ENCODE results near the gene SMAD3. TPM values are rescaled to one million over a fixed set of nuclear protein-coding genes. Genes with fewer than 3 reads are reported as not detected.

The SMAD3 gene
- polyA plus RNA-seq, 1 experiment, result 59.4 TPM

DNA sequence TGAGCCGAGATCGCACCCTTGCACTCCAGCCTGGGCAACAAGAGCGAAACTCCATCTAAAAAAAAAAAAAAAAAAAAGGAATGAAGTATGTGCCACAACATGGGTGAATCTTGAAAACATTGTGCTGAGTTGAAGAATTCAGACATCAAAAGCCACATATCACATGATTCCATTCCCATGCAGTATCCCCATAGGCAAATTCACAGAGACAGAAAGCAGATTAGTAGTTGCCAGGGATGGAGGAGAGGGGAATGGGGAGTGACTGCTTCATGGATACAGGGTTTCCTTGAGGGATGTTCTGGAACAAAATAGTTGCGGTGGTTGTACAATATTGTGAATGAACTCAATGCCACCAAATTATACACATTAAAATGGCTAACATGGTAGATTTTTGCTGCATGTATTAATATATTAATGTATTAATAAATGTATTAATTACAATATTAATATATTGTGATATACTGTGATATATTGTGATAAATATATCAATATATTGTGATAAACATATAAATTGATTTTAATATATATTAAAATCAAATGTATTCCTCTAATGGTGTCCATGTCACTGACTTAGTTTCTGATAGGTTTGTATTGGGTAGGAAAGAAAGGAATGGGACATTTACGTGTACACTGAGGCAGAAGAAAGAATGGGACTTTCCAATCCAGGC is 34.9 kb downstream of the SMAD3 start:
- ChIA-PET CTCF (no interaction called here), POLR2A (no interaction called here)
- DNase-seq (ENCODE audit: low read depth), result no peak
- peaks cover 8% of the 10 kb centered on the region for H3K36me3 ChIP-seq (ENCODE audit: control insufficient read depth, insufficient read depth, low read length)
- no peak for TF ChIP-seq CTCF (IDR thresholded peaks at IDR 0.05; ENCODE audit: insufficient read depth, low read depth, low read length)
- no peaks in the 10 kb centered on the region for H3K27me3 ChIP-seq (ENCODE audit: control insufficient read depth, insufficient read depth, low read length)
- no peak overlapping the region for H3K4me3 ChIP-seq (ENCODE audit: low read depth, low read length)

DNA sequence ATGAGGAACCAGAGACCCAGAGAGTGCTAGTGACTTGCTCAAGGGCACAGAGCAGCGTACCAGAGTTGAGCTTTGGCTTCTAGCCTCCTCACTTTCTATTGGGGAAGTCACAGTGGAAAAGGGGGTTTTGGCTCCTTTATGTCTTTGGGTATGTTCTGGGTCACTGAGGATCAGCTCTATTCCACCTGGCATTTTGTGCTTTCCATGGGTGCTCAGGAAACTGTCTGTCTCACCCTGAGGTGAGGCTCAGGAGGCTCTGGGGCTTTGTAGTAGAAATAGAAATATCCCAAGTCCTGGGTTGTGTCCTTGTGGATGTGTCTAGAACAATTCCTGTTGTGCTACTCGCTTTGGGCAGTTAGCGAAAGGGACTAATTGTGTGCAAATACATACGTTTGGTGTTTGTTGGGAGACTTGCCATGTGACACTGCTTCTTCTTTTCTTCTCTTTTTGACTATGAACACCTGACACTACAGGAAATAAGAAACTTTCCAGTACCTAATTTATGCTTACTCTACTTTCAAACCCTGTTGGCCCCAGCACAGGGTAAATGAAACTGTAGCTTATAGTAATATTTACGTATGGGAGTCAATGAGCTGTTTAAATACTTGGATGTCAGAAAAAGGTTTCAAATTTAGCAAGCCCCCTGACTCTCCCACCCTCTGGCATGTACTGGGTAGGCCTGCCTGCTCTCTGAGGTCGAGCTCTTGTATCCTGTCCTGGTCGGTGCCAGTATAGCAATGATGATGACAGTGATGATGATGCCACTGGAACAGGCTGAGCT is 35.6 kb downstream of the SMAD3 start:
- Histone ChIP-seq H3K4me3 (ENCODE audit: low read depth, low read length) (no peak overlapping the region), H3K36me3 (ENCODE audit: control insufficient read depth, insufficient read depth, low read length) (peaks cover 6% of the 10 kb centered on the region), H3K27me3 (ENCODE audit: control insufficient read depth, insufficient read depth, low read length) (no peaks in the 10 kb centered on the region)
- no peak for TF ChIP-seq CTCF (IDR thresholded peaks at IDR 0.05; ENCODE audit: insufficient read depth, low read depth, low read length)
- POLR2A ChIA-PET, result no interaction called here
- DNase-seq (ENCODE audit: low read depth), result no peak
- CTCF ChIA-PET, result interaction anchor here (0.6 to 1.1 kb wide), 2 partner anchors 130 to 154 kb away, joined by 3 to 5 read pairs; no protein-coding TSS in a partner anchor

DNA sequence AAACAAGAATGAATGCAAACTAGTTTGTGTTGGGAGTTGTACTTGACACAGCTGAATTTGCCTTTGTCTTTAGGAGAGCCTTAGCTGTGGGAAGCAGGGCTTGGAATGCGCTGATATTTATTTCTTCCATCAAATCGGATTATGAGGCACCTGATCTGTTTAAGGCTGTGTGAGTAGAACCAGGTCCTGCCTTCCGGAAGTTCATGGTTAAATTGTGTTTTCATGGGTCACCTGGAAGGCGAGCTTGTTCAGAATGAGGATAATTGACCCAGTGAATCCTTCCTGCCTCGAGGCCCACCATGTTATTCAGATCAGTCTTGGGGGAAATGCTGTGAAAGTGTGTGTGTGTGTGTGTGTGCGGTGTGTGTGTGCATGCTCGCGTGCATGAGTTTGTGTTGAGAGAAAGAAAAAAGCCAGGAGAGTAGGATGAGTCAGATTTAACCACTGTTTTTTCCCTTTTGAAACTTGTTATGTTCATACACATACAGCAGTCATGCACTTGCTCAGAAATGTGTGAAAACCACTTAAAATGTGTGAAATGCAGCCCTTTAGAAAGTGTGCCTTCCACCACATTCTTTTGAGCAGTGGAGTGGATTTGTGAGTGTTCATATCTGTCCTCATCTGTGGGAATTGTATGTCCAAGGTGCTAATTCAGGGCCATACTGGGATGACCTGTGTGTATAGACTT is 36.7 kb downstream of the SMAD3 start:
- CTCF ChIA-PET, result interaction anchor here (0.6 to 1.1 kb wide), 4 partner anchors 13 to 156 kb away, joined by 3 to 5 read pairs (median 3); no protein-coding TSS in a partner anchor
- Histone ChIP-seq H3K36me3 (ENCODE audit: control insufficient read depth, insufficient read depth, low read length) (peaks cover 5% of the 10 kb centered on the region), H3K27me3 (ENCODE audit: control insufficient read depth, insufficient read depth, low read length) (no peaks in the 10 kb centered on the region), H3K4me3 (ENCODE audit: low read depth, low read length) (no peak overlapping the region)
- no peak for DNase-seq (ENCODE audit: low read depth)
- POLR2A ChIA-PET, result no interaction called here
- no peak for TF ChIP-seq CTCF (IDR thresholded peaks at IDR 0.05; ENCODE audit: insufficient read depth, low read depth, low read length)

DNA sequence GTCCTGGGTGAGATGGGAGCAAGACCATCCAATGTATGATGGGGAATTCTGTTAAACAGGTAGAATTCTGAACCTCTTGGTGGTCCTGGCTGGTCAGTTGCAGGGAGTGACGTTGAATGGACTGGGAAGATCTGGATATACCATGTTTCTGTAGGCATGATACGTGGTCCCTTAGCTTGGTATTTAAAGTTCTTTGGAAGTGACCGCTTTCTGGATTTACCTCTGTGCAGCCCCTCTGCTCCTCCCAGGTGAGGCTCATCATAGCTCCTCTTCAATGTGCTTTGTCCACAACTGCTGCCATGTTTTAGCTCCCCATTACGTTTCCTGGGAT is 37.2 kb downstream of the SMAD3 start:
- ChIA-PET POLR2A (no interaction called here), CTCF (interaction anchor here (0.8 to 1.0 kb wide), 2 partner anchors 14 to 70 kb away, joined by 3 read pairs; no protein-coding TSS in a partner anchor)
- TF ChIP-seq CTCF (IDR thresholded peaks at IDR 0.05; ENCODE audit: insufficient read depth, low read depth, low read length), result no peak
- Histone ChIP-seq H3K36me3 (ENCODE audit: control insufficient read depth, insufficient read depth, low read length) (peaks cover 5% of the 10 kb centered on the region), H3K4me3 (ENCODE audit: low read depth, low read length) (no peak overlapping the region), H3K27me3 (ENCODE audit: control insufficient read depth, insufficient read depth, low read length) (no peaks in the 10 kb centered on the region)
- no peak for DNase-seq (ENCODE audit: low read depth)

DNA sequence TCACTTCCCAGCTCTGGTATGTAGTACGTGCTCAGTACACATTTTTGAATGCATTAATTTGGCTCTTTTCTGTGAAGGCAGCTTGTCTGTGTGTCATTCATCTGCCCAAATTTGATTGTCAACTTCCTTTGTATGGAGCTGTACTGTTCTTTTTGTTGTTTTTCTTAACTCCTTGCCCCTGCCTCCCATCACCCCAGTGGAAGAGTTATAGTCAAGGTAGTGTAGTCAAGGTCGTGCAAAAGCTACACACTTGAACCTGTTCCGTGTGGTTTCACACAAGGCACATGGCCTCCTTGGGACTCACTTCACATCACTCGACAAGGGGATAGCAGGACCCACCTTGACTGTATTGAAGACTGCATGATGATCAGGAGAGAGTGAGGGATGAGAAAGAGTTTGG is 37.6 kb downstream of the SMAD3 start:
- POLR2A ChIA-PET, result no interaction called here
- DNase-seq (ENCODE audit: low read depth), result no peak
- CTCF ChIA-PET, result interaction anchor here (1.0 kb wide), 1 partner anchor 14 kb away, joined by 3 read pairs; no protein-coding TSS in a partner anchor
- Histone ChIP-seq H3K27me3 (ENCODE audit: control insufficient read depth, insufficient read depth, low read length) (no peaks in the 10 kb centered on the region), H3K4me3 (ENCODE audit: low read depth, low read length) (no peak overlapping the region), H3K36me3 (ENCODE audit: control insufficient read depth, insufficient read depth, low read length) (peaks cover 5% of the 10 kb centered on the region)
- TF ChIP-seq CTCF (IDR thresholded peaks at IDR 0.05; ENCODE audit: insufficient read depth, low read depth, low read length), result no peak

Measured in BJ (cell line).